Keratinocyte (primary cell): Measurements from ENCODE around the gene SLC27A2. TPM values are rescaled to one million over a fixed set of nuclear protein-coding genes. Genes with fewer than 3 reads are reported as not detected.
"Not testable (repeated sequence)": the region's sequence is repeated elsewhere in the genome, so short reads cannot be mapped to it uniquely, and the experiment has no call there.

Experiments
- DNase-seq: peaks from one replicate; pipeline ENCODE4 v3.0.0-alpha.2; 2011; ENCODE audit warnings: low read depth, missing footprints, low spot score
- FAIRE-seq: peaks from 2 replicates; lab custom pipeline; 2011; peaks lifted over from hg19 to GRCh38; lab: Jason Lieb, UNC
- H2AFZ ChIP-seq: 2 replicates; pipeline ENCODE4 v1.6.0; 2012; ENCODE audit warnings: low read length, control low read depth, inconsistent platforms; ENCODE audit not compliant: control insufficient read depth
- H3K27ac ChIP-seq: 2 replicates; pipeline ENCODE4 v1.5.1; 2011; ENCODE audit warnings: low read length; ENCODE audit not compliant: control insufficient read depth, insufficient read depth
- H3K27me3 ChIP-seq: 3 replicates; pipeline ENCODE4 v1.6.0; 2011; ENCODE audit warnings: low read length; ENCODE audit not compliant: control insufficient read depth, insufficient read depth; ENCODE audit errors: extremely low read depth
- H3K36me3 ChIP-seq, 2 experiments: 2 replicates in 1 of 2; 3 replicates in 1 of 2; pipeline ENCODE4 v1.5.1; 2011; ENCODE audit warnings: low read length in 2 of 2, mild to moderate bottlenecking in 1 of 2; ENCODE audit not compliant: control insufficient read depth in 2 of 2, insufficient read depth in 2 of 2; ENCODE audit errors: extremely low read depth in 1 of 2
- H3K4me1 ChIP-seq: 3 replicates; pipeline ENCODE4 v1.5.1; 2011; ENCODE audit warnings: low read length; ENCODE audit not compliant: control insufficient read depth, insufficient read depth; ENCODE audit errors: extremely low read depth
- H3K4me2 ChIP-seq: 3 replicates; pipeline ENCODE4 v1.6.0; 2011; ENCODE audit warnings: low read depth, low read length; ENCODE audit not compliant: control insufficient read depth, insufficient read depth; ENCODE audit errors: extremely low read depth
- H3K4me3 ChIP-seq, 3 experiments: fragments of 200-600 bp in 1 of 3; sonication (generic) in 1 of 3; 2 replicates in 2 of 3; 3 replicates in 1 of 3; pipeline ENCODE4 v1.5.1; 2011 to 2016; ENCODE audit warnings: low read length in 3 of 3, mild to moderate bottlenecking in 3 of 3, control low read depth in 2 of 3, inconsistent platforms in 1 of 3, low read depth in 1 of 3, mixed read lengths in 1 of 3, mixed run types in 1 of 3, moderate library complexity in 1 of 3; ENCODE audit not compliant: control insufficient read depth in 2 of 3, insufficient read depth in 2 of 3; ENCODE audit errors: extremely low read depth in 1 of 3
- H3K79me2 ChIP-seq: 2 replicates; pipeline ENCODE4 v1.6.0; 2012; ENCODE audit warnings: low read length; ENCODE audit not compliant: control insufficient read depth, insufficient read depth
- H3K9ac ChIP-seq: 3 replicates; pipeline ENCODE4 v1.6.0; 2011; ENCODE audit warnings: low read length; ENCODE audit not compliant: control insufficient read depth, insufficient read depth; ENCODE audit errors: extremely low read depth
- H3K9me1 ChIP-seq: 3 replicates; pipeline ENCODE4 v1.6.0; 2011; ENCODE audit warnings: low read length; ENCODE audit not compliant: control insufficient read depth, insufficient read depth; ENCODE audit errors: extremely low read depth
- H3K9me3 ChIP-seq: 2 replicates; pipeline ENCODE4 v1.5.1; 2012; ENCODE audit warnings: low read depth, low read length; ENCODE audit not compliant: control insufficient read depth
- H4K20me1 ChIP-seq: 3 replicates; pipeline ENCODE4 v1.6.0; 2011; ENCODE audit warnings: low read length; ENCODE audit not compliant: control insufficient read depth, insufficient read depth; ENCODE audit errors: extremely low read depth
- EZH2 ChIP-seq: IDR thresholded peaks from one replicate; pipeline ENCODE4 v1.6.1; 2012; ENCODE audit warnings: inconsistent platforms, mild to moderate bottlenecking, low read length, moderate library complexity
- dilution Hi-C: fragments of 300-500 bp; cut with MboI; formaldehyde crosslinking; loops from one replicate; pipeline ENCODE4 v1.7.0; 2020; ENCODE audit warnings: low sequenced_read_pairs; ENCODE audit not compliant: extremely low pct_ligation_motif_present
- polyA plus RNA-seq, 5 experiments: library from polyadenylated mRNA; depleted of rRNA in 3 of 5; stranded (reverse) in 3 of 5; stranded (forward) in 1 of 5; unstranded in 1 of 5; fragments of >200 nt; gene quantifications; 1 replicate in 1 of 5; 2 replicates in 3 of 5; 3 replicates in 1 of 5; pipeline versions ENCODE4 v1.2.1 to v1.2.3, GENCODE V29; 2011 to 2012; ENCODE audit warnings: missing spikeins in 2 of 5, low read depth in 1 of 5, low replicate concordance in 1 of 5
- TF ChIP-seq, protein P1 (sequence below), 3 experiments: IDR thresholded peaks in 1 of 3; conservative IDR thresholded peaks in 1 of 3; optimal IDR thresholded peaks in 1 of 3; 2 replicates in 2 of 3; 3 replicates in 1 of 3; pipeline versions ENCODE3 to v1.5.1; 2011; ENCODE audit warnings: low read length in 3 of 3, mild to moderate bottlenecking in 3 of 3, moderate library complexity in 2 of 3, control low read depth in 1 of 3, inconsistent platforms in 1 of 3; ENCODE audit not compliant: insufficient read depth in 2 of 3; ENCODE audit errors: extremely low read depth in 1 of 3

SLC27A2 gene
- polyA plus RNA-seq, 1 donor (not counting 4 experiments of a cell fraction or from before 2014, with no cell fraction given) = 0.34 TPM

DNA sequence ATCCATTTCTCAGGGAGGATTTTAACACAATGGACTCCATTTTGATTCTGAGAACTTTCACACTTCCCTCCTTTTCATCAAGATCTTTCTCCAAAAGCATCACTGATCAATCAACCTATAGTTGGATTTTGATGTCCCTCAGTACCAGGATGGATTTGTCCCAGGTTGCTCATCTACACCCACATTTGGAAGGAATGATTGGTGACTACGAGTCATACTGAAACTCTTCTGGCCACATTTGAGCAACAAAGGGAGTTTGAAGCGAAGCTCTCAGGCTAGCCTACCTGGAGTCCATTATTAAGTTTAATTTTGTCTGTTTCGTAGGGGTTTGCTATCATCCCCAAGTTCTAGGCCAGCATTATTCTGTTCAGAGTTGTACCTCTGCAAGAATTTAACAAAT is 31.6 kb upstream of the SLC27A2 start:
- Histone ChIP-seq H3K79me2 (no peaks in the 10 kb centered on the region), H2AFZ (no peak overlapping the region), H3K9me3 (no peaks in the 10 kb centered on the region), H3K27ac (no peak overlapping the region), H3K4me3 (no peak overlapping the region), H3K4me1 (no peaks in the 10 kb centered on the region), H4K20me1 (no peaks in the 10 kb centered on the region), H3K27me3 (no peaks in the 10 kb centered on the region), H3K36me3 (no peaks in the 10 kb centered on the region), H3K4me2 (no peak overlapping the region), H3K9me1 (no peaks in the 10 kb centered on the region), H3K9ac (no peak overlapping the region)
- DNase-seq (no peak), FAIRE-seq (no peak)
- TF ChIP-seq, protein P1, sequence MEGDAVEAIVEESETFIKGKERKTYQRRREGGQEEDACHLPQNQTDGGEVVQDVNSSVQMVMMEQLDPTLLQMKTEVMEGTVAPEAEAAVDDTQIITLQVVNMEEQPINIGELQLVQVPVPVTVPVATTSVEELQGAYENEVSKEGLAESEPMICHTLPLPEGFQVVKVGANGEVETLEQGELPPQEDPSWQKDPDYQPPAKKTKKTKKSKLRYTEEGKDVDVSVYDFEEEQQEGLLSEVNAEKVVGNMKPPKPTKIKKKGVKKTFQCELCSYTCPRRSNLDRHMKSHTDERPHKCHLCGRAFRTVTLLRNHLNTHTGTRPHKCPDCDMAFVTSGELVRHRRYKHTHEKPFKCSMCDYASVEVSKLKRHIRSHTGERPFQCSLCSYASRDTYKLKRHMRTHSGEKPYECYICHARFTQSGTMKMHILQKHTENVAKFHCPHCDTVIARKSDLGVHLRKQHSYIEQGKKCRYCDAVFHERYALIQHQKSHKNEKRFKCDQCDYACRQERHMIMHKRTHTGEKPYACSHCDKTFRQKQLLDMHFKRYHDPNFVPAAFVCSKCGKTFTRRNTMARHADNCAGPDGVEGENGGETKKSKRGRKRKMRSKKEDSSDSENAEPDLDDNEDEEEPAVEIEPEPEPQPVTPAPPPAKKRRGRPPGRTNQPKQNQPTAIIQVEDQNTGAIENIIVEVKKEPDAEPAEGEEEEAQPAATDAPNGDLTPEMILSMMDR (optimal IDR thresholded peaks at IDR 0.05 in 1 of 3, IDR thresholded peaks at IDR 0.05 in 1 of 3, conservative IDR thresholded peaks at IDR 0.05 in 1 of 3; ENCODE audit: extremely low read depth in 1 of 3, insufficient read depth in 2 of 3, low read length in 3 of 3) = no peak
- no peak for TF ChIP-seq EZH2
- dilution Hi-C loops = no loop called here

DNA sequence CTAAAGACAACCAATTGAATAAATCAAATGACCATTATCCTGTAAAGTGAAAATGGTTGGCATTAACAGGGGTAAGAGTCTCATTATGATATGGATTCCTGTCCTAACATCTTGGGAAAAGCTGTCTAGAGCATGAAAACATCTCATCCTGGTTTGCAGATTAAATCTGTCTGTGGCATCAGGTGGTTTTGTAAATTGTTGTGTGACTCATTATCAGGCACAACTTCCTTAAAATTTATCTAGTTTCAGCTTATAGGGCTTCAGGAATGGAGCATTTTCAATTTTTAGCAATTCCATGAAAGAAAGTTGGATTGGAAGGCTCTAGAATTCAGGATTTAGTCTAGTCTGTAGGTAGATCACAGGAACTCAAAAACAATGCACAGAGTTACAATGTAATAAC is 31.1 kb upstream of the SLC27A2 start:
- no peak for TF ChIP-seq EZH2
- no peaks in the 10 kb centered on the region for H3K9me1 ChIP-seq
- H3K27me3 ChIP-seq = no peaks in the 10 kb centered on the region
- H3K9me3 ChIP-seq = no peaks in the 10 kb centered on the region
- H2AFZ ChIP-seq = no peak overlapping the region
- no peak overlapping the region for H3K4me2 ChIP-seq
- FAIRE-seq (no peak), DNase-seq (no peak)
- H3K27ac ChIP-seq = no peak overlapping the region
- H3K4me3 ChIP-seq = no peak overlapping the region
- H3K79me2 ChIP-seq = no peaks in the 10 kb centered on the region
- dilution Hi-C loops = no loop called here
- no peaks in the 10 kb centered on the region for H4K20me1 ChIP-seq
- no peak overlapping the region for H3K9ac ChIP-seq
- no peaks in the 10 kb centered on the region for H3K4me1 ChIP-seq
- no peaks in the 10 kb centered on the region for H3K36me3 ChIP-seq

DNA sequence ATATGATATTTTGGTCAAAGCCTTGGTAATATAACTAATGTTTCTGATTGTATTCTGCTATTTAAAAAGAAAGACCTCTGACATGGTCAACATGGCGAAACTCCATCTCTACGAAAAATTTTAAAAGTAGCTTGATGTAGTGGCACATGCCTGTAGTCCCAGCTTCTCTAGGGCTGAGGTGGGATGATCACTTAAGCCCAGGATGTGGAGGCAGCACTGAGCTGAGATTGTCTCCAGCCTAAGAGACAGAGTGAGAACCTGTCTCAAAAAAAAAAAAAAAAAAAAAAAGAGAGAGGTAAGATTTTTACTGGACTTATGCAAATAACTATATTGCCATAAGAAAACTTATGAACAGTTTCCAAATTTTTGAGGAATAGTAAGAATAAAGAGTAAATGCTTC is 30.5 kb upstream of the SLC27A2 start:
- H3K4me3 ChIP-seq = no peak overlapping the region
- dilution Hi-C loops = no loop called here
- H3K27me3 ChIP-seq = no peaks in the 10 kb centered on the region
- no peaks in the 10 kb centered on the region for H3K9me3 ChIP-seq
- H3K36me3 ChIP-seq = no peaks in the 10 kb centered on the region
- TF ChIP-seq, protein P1 (optimal IDR thresholded peaks at IDR 0.05 in 1 of 3, IDR thresholded peaks at IDR 0.05 in 1 of 3, conservative IDR thresholded peaks at IDR 0.05 in 1 of 3; ENCODE audit: extremely low read depth in 1 of 3, insufficient read depth in 2 of 3, low read length in 3 of 3) = no peak
- TF ChIP-seq EZH2 = no peak
- no peak overlapping the region for H3K27ac ChIP-seq
- H3K4me2 ChIP-seq = no peak overlapping the region
- H3K4me1 ChIP-seq = no peaks in the 10 kb centered on the region
- H3K9me1 ChIP-seq = no peaks in the 10 kb centered on the region
- H3K79me2 ChIP-seq = no peaks in the 10 kb centered on the region
- no peak overlapping the region for H2AFZ ChIP-seq
- FAIRE-seq (no peak), DNase-seq (no peak)
- H3K9ac ChIP-seq = no peak overlapping the region
- no peaks in the 10 kb centered on the region for H4K20me1 ChIP-seq

DNA sequence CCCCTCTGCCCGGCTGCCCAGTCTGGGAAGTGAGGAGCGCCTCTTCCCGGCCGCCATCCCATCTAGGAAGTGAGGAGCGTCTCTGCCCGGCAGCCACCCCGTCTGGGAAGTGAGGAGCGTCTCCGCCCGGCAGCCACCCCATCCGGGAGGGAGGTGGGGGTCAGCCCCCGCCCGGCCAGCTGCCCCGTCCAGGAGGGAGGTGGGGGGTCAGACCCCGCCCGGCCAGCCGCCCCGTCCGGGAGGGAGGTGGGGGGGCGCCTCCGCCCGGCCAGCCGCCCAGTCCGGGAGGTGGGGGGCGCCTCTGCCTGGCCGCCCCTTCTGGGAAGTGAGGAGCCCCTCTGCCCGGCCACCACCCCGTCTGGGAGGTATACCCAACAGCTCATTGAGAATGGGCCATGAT is 23.8 kb upstream of the SLC27A2 start:
- dilution Hi-C loops, H3K4me1 ChIP-seq, DNase-seq, H3K79me2 ChIP-seq, H4K20me1 ChIP-seq, H3K4me3 ChIP-seq, H3K9me3 ChIP-seq, H3K27ac ChIP-seq, H3K4me2 ChIP-seq, FAIRE-seq, H3K36me3 ChIP-seq, H2AFZ ChIP-seq, H3K9me1 ChIP-seq, H3K9ac ChIP-seq, H3K27me3 ChIP-seq: not testable (repeated sequence)
